ENCODE data around the gene MGAT5. TPM values are rescaled to one million over a fixed set of nuclear protein-coding genes. Genes with fewer than 3 reads are reported as not detected.

MGAT5 gene
- polyA plus RNA-seq, 1 experiment = 115 TPM

DNA sequence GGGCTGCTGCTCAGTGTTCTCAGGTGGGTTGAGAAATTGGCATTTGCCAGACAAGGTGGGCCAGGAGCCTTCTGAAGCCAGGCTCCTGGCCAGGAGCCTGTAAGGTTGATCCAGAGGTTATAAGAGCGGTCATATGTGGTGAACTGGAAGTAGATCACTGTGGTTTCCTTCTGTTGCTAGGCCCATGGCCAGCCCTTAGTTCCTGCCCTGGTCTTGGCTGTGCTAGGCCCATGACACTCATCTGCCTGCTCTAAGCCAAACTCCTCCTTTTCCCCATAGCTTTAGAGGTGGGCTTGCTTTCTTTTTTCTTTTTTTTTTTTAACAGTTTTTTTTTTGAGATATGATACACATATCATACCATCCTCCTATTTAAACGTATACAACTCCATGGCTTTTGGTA is 5.0 kb upstream of the MGAT5 start:
- Histone ChIP-seq H3K9me3 (ENCODE audit: control insufficient read depth, insufficient read depth, low read length) (no peaks in the 10 kb centered on the region), H3K4me3 (ENCODE audit: low read depth, low read length) (no peak overlapping the region), H3K27me3 (ENCODE audit: control insufficient read depth, insufficient read depth, low read length) (no peaks in the 10 kb centered on the region), H3K27ac (ENCODE audit: low read depth, low read length) (no peak overlapping the region)
- TF ChIP-seq CTCF (IDR thresholded peaks at IDR 0.05; ENCODE audit: low read depth, low read length) = no peak
- CTCF ChIA-PET = interaction anchor here (1.0 kb wide), 1 partner anchor 9 kb away, joined by 3 read pairs; no protein-coding TSS in a partner anchor
- no peak for DNase-seq (ENCODE audit: low read depth, low spot score)
- POLR2A ChIA-PET = interaction anchor here (0.6 kb wide), 1 partner anchor 103 kb away, joined by 3 read pairs; no protein-coding TSS in a partner anchor

GRCh38 chr2:134249755-134250154 is 4.1 kb upstream of the MGAT5 start:
- H3K27ac ChIP-seq (ENCODE audit: low read depth, low read length) = no peak overlapping the region
- H3K27me3 ChIP-seq (ENCODE audit: control insufficient read depth, insufficient read depth, low read length) = no peaks in the 10 kb centered on the region
- no peak for DNase-seq (ENCODE audit: low read depth, low spot score)
- no peak for TF ChIP-seq CTCF (IDR thresholded peaks at IDR 0.05; ENCODE audit: low read depth, low read length)
- no peak overlapping the region for H3K4me3 ChIP-seq (ENCODE audit: low read depth, low read length)
- H3K9me3 ChIP-seq (ENCODE audit: control insufficient read depth, insufficient read depth, low read length) = no peaks in the 10 kb centered on the region
- CTCF ChIA-PET = interaction anchor here (1.4 kb wide), 1 partner anchor 131 kb away, joined by 5 read pairs; no protein-coding TSS in a partner anchor
- POLR2A ChIA-PET = no interaction called here

- CTCF ChIA-PET = interaction anchor here (0.9 to 1.4 kb wide), 3 partner anchors 10 to 161 kb away, joined by 3 to 5 read pairs (median 4); no protein-coding TSS in a partner anchor
- POLR2A ChIA-PET = no interaction called here
- TF ChIP-seq CTCF (IDR thresholded peaks at IDR 0.05; ENCODE audit: low read depth, low read length) = no peak
- Histone ChIP-seq H3K27me3 (ENCODE audit: control insufficient read depth, insufficient read depth, low read length) (no peaks in the 10 kb centered on the region), H3K4me3 (ENCODE audit: low read depth, low read length) (no peak overlapping the region), H3K9me3 (ENCODE audit: control insufficient read depth, insufficient read depth, low read length) (no peaks in the 10 kb centered on the region), H3K27ac (ENCODE audit: low read depth, low read length) (no peak overlapping the region)
- no peak for DNase-seq (ENCODE audit: low read depth, low spot score)
These were observed 2.9 kb upstream of the MGAT5 start for GRCh38 chr2:134250840-134251461.

GRCh38 chr2:134252092-134252750 is 1.7 kb upstream of the MGAT5 start:
- no peaks in the 10 kb centered on the region for H3K9me3 ChIP-seq (ENCODE audit: control insufficient read depth, insufficient read depth, low read length)
- no peak overlapping the region for H3K27ac ChIP-seq (ENCODE audit: low read depth, low read length)
- POLR2A ChIA-PET = no interaction called here
- CTCF ChIA-PET = interaction anchor here (0.9 to 1.4 kb wide), 2 partner anchors 11 to 366 kb away, joined by 3 read pairs; no protein-coding TSS in a partner anchor
- H3K4me3 ChIP-seq (ENCODE audit: low read depth, low read length) = no peak overlapping the region
- no peak for DNase-seq (ENCODE audit: low read depth, low spot score)
- TF ChIP-seq CTCF (IDR thresholded peaks at IDR 0.05; ENCODE audit: low read depth, low read length) = no peak
- no peaks in the 10 kb centered on the region for H3K27me3 ChIP-seq (ENCODE audit: control insufficient read depth, insufficient read depth, low read length)

GRCh38 chr2:134253117-134253704 is 661 bp upstream of the MGAT5 start:
- no peak overlapping the region for H3K27ac ChIP-seq (ENCODE audit: low read depth, low read length)
- no peak overlapping the region for H3K4me3 ChIP-seq (ENCODE audit: low read depth, low read length)
- DNase-seq (ENCODE audit: low read depth, low spot score) = no peak
- no peaks in the 10 kb centered on the region for H3K27me3 ChIP-seq (ENCODE audit: control insufficient read depth, insufficient read depth, low read length)
- TF ChIP-seq CTCF (IDR thresholded peaks at IDR 0.05; ENCODE audit: low read depth, low read length) = no peak
- H3K9me3 ChIP-seq (ENCODE audit: control insufficient read depth, insufficient read depth, low read length) = no peaks in the 10 kb centered on the region
- ChIA-PET CTCF (interaction anchor here (0.9 to 4.0 kb wide), 3 partner anchors 8 to 367 kb away, joined by 3 to 40 read pairs (median 3); no protein-coding TSS in a partner anchor), POLR2A (no interaction called here)
